SK-N-SH treated with all-trans-retinoic acid at 6 μM for 48 hours (cell line): ENCODE data around the gene RBM6.

ENCODE experiments used
- ATAC-seq: fragments of 200-7000 bp; cut with Tn5 transposase; 3 replicates; pipeline ENCODE4 v1.9.1; 2020; ENCODE audit warnings: mild to moderate bottlenecking, moderate library complexity
- ARNTL ChIP-seq: fragments of 450-650 bp; formaldehyde crosslinking; IDR thresholded peaks from 2 replicates; pipeline ENCODE4 v1.5.0; 2020; ENCODE audit warnings: low read depth, mild to moderate bottlenecking, moderate library complexity, borderline replicate concordance
- BACH2 ChIP-seq: fragments of 250-450 bp; sonication (Bioruptor Pico); IDR thresholded peaks from 2 replicates; pipeline ENCODE4 v1.9.0; 2021; ENCODE audit warnings: mild to moderate bottlenecking, borderline replicate concordance
- CREB5 ChIP-seq: fragments of 250-450 bp; sonication (Bioruptor Pico); IDR thresholded peaks from 2 replicates; pipeline ENCODE4 v1.5.1; 2020; ENCODE audit warnings: low read depth, mild to moderate bottlenecking, moderate library complexity
- CSDC2 ChIP-seq: fragments of 250-450 bp; sonication (Bioruptor Pico); IDR thresholded peaks from 2 replicates; pipeline ENCODE4 v1.5.0; 2020; ENCODE audit warnings: mild to moderate bottlenecking, moderate library complexity
- CSRNP3 ChIP-seq: fragments of 250-450 bp; sonication (Bioruptor Pico); IDR thresholded peaks from 2 replicates; pipeline ENCODE4 v1.5.1; 2021; ENCODE audit warnings: mild to moderate bottlenecking, moderate library complexity
- ESRRG ChIP-seq: fragments of 250-450 bp; sonication (Bioruptor Pico); IDR thresholded peaks from 2 replicates; pipeline ENCODE4 v1.6.1; 2021; ENCODE audit warnings: mild to moderate bottlenecking
- GLIS3 ChIP-seq: fragments of 250-450 bp; sonication (Bioruptor Pico); IDR thresholded peaks from 2 replicates; pipeline ENCODE4 v1.5.0; 2020; ENCODE audit warnings: mild to moderate bottlenecking, moderate library complexity
- ISL1 ChIP-seq: fragments of 250-450 bp; sonication (Bioruptor Pico); IDR thresholded peaks from 2 replicates; pipeline ENCODE4 v2.1.2; 2022; ENCODE audit warnings: mild to moderate bottlenecking, moderate library complexity
- OSR1 ChIP-seq: fragments of 250-450 bp; sonication (Bioruptor Pico); IDR thresholded peaks from 2 replicates; pipeline ENCODE4 v1.8.0; 2022; ENCODE audit warnings: moderate library complexity, mild to moderate bottlenecking, inconsistent platforms
- PATZ1 ChIP-seq: fragments of 250-450 bp; sonication (Bioruptor Pico); IDR thresholded peaks from 2 replicates; pipeline ENCODE4 v1.8.0; 2020; ENCODE audit warnings: mild to moderate bottlenecking, moderate library complexity, borderline replicate concordance
- POU6F1 ChIP-seq: fragments of 250-450 bp; sonication (Bioruptor Pico); IDR thresholded peaks from 2 replicates; pipeline ENCODE4 v1.8.0; 2021; ENCODE audit warnings: low read depth, mild to moderate bottlenecking, moderate library complexity, borderline replicate concordance
- RARB ChIP-seq: fragments of 250-450 bp; sonication (Bioruptor Pico); IDR thresholded peaks from 2 replicates; pipeline ENCODE4 v1.8.0; 2021; ENCODE audit warnings: mild to moderate bottlenecking, moderate library complexity
- SNAI2 ChIP-seq: fragments of 250-450 bp; sonication (Bioruptor Pico); IDR thresholded peaks from 2 replicates; pipeline ENCODE4 v1.5.0; 2020; ENCODE audit warnings: mild to moderate bottlenecking, moderate library complexity
- TCF4 ChIP-seq: fragments of 250-450 bp; sonication (Bioruptor Pico); IDR thresholded peaks from 2 replicates; pipeline ENCODE4 v1.8.0; 2021; ENCODE audit warnings: mild to moderate bottlenecking, moderate library complexity, borderline replicate concordance
- TOX ChIP-seq: fragments of 250-450 bp; sonication (Bioruptor Pico); IDR thresholded peaks from 2 replicates; pipeline ENCODE4 v1.8.0; 2021; ENCODE audit warnings: mild to moderate bottlenecking, moderate library complexity, borderline replicate concordance
- TSHZ2 ChIP-seq: fragments of 250-450 bp; sonication (Bioruptor Pico); IDR thresholded peaks from 2 replicates; pipeline ENCODE4 v1.5.0; 2020; ENCODE audit warnings: mild to moderate bottlenecking, moderate library complexity
- ZC3H10 ChIP-seq: fragments of 250-450 bp; sonication (Bioruptor Pico); IDR thresholded peaks from 2 replicates; pipeline ENCODE4 v1.5.1; 2021; ENCODE audit warnings: mild to moderate bottlenecking, moderate library complexity
- ZFP3 ChIP-seq: fragments of 250-450 bp; sonication (Bioruptor Pico); IDR thresholded peaks from 2 replicates; pipeline ENCODE4 v1.5.0; 2020; ENCODE audit warnings: mild to moderate bottlenecking, moderate library complexity
- ZFP30 ChIP-seq: fragments of 450-650 bp; formaldehyde crosslinking; IDR thresholded peaks from 2 replicates; pipeline ENCODE4 v1.5.0; 2022; ENCODE audit warnings: mild to moderate bottlenecking, moderate library complexity
- ZNF565 ChIP-seq: fragments of 450-650 bp; formaldehyde crosslinking; conservative IDR thresholded peaks from 2 replicates; pipeline ENCODE4 v1.5.0; 2020; ENCODE audit warnings: low read depth, mild to moderate bottlenecking, moderate library complexity
- ZNF70 ChIP-seq: fragments of 450-650 bp; formaldehyde crosslinking; IDR thresholded peaks from 2 replicates; pipeline ENCODE4 v1.5.0; 2020; ENCODE audit warnings: mild to moderate bottlenecking, moderate library complexity
- ZNF8 ChIP-seq: fragments of 450-650 bp; formaldehyde crosslinking; IDR thresholded peaks from 2 replicates; pipeline ENCODE4 v1.5.0; 2020; ENCODE audit warnings: mild to moderate bottlenecking, moderate library complexity

RBM6 gene

GRCh38 chr3:50111757-50112156 is 171.8 kb downstream of the RBM6 start (continued):
- TF ChIP-seq SNAI2 (CRISPR knock-in tag), result no peak

GRCh38 chr3:50112462-50112861 is 172.5 kb downstream of the RBM6 start:
- peak; percentile 53 for ATAC-seq
- no peak for TF ChIP-seq ZC3H10
- no peak for TF ChIP-seq ZNF70 (CRISPR knock-in tag)

- ATAC-seq, result no peak
- no peak for TF ChIP-seq CREB5 (CRISPR knock-in tag)
- no peak for TF ChIP-seq GLIS3 (CRISPR knock-in tag)
- TF ChIP-seq TCF4, result no peak
- TF ChIP-seq PATZ1 (CRISPR knock-in tag), result no peak
- TF ChIP-seq BACH2 (CRISPR knock-in tag), result no peak
- TF ChIP-seq ZC3H10, result no peak
- TF ChIP-seq RARB, result no peak
- no peak for TF ChIP-seq CSDC2
- TF ChIP-seq ZFP3, result no peak
- no peak for TF ChIP-seq ARNTL (CRISPR knock-in tag)
- no peak for TF ChIP-seq POU6F1 (CRISPR knock-in tag)
- TF ChIP-seq OSR1 (CRISPR knock-in tag), result no peak
- TF ChIP-seq ZNF8, result no peak
- TF ChIP-seq SNAI2 (CRISPR knock-in tag), result no peak
- no peak for TF ChIP-seq TOX (CRISPR knock-in tag)
- no peak for TF ChIP-seq ISL1
- TF ChIP-seq CSRNP3 (CRISPR knock-in tag), result no peak
These were observed 177.2 kb downstream of the RBM6 start for GRCh38 chr3:50117120-50117519.

GRCh38 chr3:50118237-50118636 is 178.3 kb downstream of the RBM6 start:
- no peak for TF ChIP-seq ZNF565 (CRISPR knock-in tag)
- no peak for TF ChIP-seq ZNF8
- no peak for TF ChIP-seq BACH2 (CRISPR knock-in tag)
- no peak for TF ChIP-seq CREB5 (CRISPR knock-in tag)
- no peak for TF ChIP-seq SNAI2 (CRISPR knock-in tag)
- TF ChIP-seq ZFP30, result no peak
- no peak for TF ChIP-seq ISL1
- TF ChIP-seq GLIS3 (CRISPR knock-in tag), result no peak
- TF ChIP-seq CSDC2, result no peak
- TF ChIP-seq TOX (CRISPR knock-in tag), result no peak
- TF ChIP-seq ESRRG (CRISPR knock-in tag), result no peak
- TF ChIP-seq TSHZ2 (CRISPR knock-in tag), result no peak
- no peak for TF ChIP-seq ZFP3
- ATAC-seq, result no peak
